B cell (primary cell): ENCODE results near the gene METTL21A.

Source experiments
- CTCF ChIP-seq: fragments of 200-600 bp; IDR thresholded peaks from one replicate; pipeline ENCODE4 v1.8.0; 2022; ENCODE audit warnings: antibody characterized with exemption, mild to moderate bottlenecking
- EZH2 ChIP-seq: IDR thresholded peaks from 2 replicates; pipeline ENCODE4 v1.6.1; 2012; ENCODE audit warnings: borderline replicate concordance, low read depth, mild to moderate bottlenecking, moderate library complexity, low read length; ENCODE audit not compliant: insufficient read depth, poor library complexity, severe bottlenecking

GRCh38 chr2:207606399-207606798, 18.8 kb downstream of the METTL21A start:
- TF ChIP-seq CTCF (no peak), EZH2 (no peak)
